Tibial nerve (tissue), 3 donors: ENCODE measurements around the gene CDYL.

ENCODE experiments used
- CTCF ChIP-seq, 5 experiments: fragments of 200-600 bp in 3 of 5; fragments of 450-650 bp in 2 of 5; sonication (generic) in 3 of 5; IDR thresholded peaks; one replicate each; pipeline ENCODE4 v1.5.1; 2016 to 2019; ENCODE audit warnings: antibody characterized with exemption in 5 of 5, mild to moderate bottlenecking in 3 of 5, moderate library complexity in 2 of 5
- POLR2A ChIP-seq, 2 donors: fragments of 450-650 bp; IDR thresholded peaks; one replicate each; pipeline ENCODE4 v1.6.1; 2017; ENCODE audit warnings: antibody characterized with exemption in 2 of 2, mild to moderate bottlenecking in 2 of 2, moderate library complexity in 2 of 2

GRCh38 chr6:4939241-4939640 lies 163.0 kb downstream of the CDYL start:
- TF ChIP-seq CTCF (IDR thresholded peaks at IDR 0.05) (no peak), POLR2A (IDR thresholded peaks at IDR 0.05) (no peak)
